H1 (cell line): ENCODE measurements around the gene KIF5C. TPM values are rescaled to one million over a fixed set of nuclear protein-coding genes. Genes with fewer than 3 reads are reported as not detected.

ENCODE experiments used
- CTCF ChIA-PET: fragments of 300-600 bp; sonication (Branson Sonifier 250); formaldehyde crosslinking; loops from one replicate; lab custom pipeline; 2021; ENCODE audit not compliant: partially characterized antibody; lab: Charles Lee
- POLR2A ChIA-PET: fragments of 300-600 bp; sonication (Branson Sonifier 250); formaldehyde crosslinking; loops from one replicate; lab custom pipeline; 2021; ENCODE audit warnings: inconsistent platforms; ENCODE audit not compliant: partially characterized antibody; lab: Charles Lee
- DNase-seq, 2 experiments: peaks; one replicate each; pipeline versions ENCODE4 v3.0.0 to v3.0.0-alpha.2; 2010 to 2022; ENCODE audit warnings: low spot score in 2 of 2, low read depth in 1 of 2, mixed read lengths in 1 of 2
- FAIRE-seq: peaks from 2 replicates; lab custom pipeline; 2011; peaks lifted over from hg19 to GRCh38; lab: Jason Lieb, UNC
- H2AFZ ChIP-seq: 2 replicates; pipeline ENCODE4 v1.8.1; 2012; ENCODE audit warnings: low read length, inconsistent platforms
- H2AK5ac ChIP-seq: 2 replicates; pipeline ENCODE4 v1.6.1; 2013; ENCODE audit warnings: low read depth, low read length
- H2BK120ac ChIP-seq: replicated peaks from 2 replicates; pipeline ENCODE3; 2013; ENCODE audit warnings: low read depth, low read length, inconsistent platforms
- H2BK12ac ChIP-seq: 2 replicates; pipeline ENCODE4 v1.6.1; 2013; ENCODE audit warnings: low read depth, low read length
- H2BK15ac ChIP-seq: 2 replicates; pipeline ENCODE4 v1.6.1; 2013; ENCODE audit warnings: low read length
- H2BK20ac ChIP-seq: 2 replicates; pipeline ENCODE4 v1.6.1; 2013; ENCODE audit warnings: low read length
- H2BK5ac ChIP-seq: 2 replicates; pipeline ENCODE4 v1.6.1; 2013; ENCODE audit warnings: low read depth, low read length
- H3K14ac ChIP-seq: 2 replicates; pipeline ENCODE4 v1.6.1; 2013; ENCODE audit warnings: inconsistent platforms; ENCODE audit not compliant: insufficient read length
- H3K18ac ChIP-seq: 2 replicates; pipeline ENCODE4 v1.6.1; 2013; ENCODE audit warnings: low read length; ENCODE audit errors: extremely low read depth
- H3K23ac ChIP-seq: 2 replicates; pipeline ENCODE4 v1.6.1; 2013; ENCODE audit warnings: inconsistent platforms; ENCODE audit not compliant: insufficient read length
- H3K23me2 ChIP-seq: 2 replicates; pipeline ENCODE4 v1.6.1; 2013; ENCODE audit warnings: low read depth, low read length
- H3K27ac ChIP-seq: 2 replicates; pipeline ENCODE4 v1.6.1; 2011; ENCODE audit warnings: low read depth, low read length, inconsistent platforms
- H3K27me3 ChIP-seq, 4 experiments: replicated peaks in 1 of 4; 1 replicate in 1 of 4; 2 replicates in 3 of 4; pipeline versions ENCODE4 v1.6.1 to v1.8.1; 2011 to 2013; ENCODE audit warnings: low read length in 3 of 4, mild to moderate bottlenecking in 3 of 4, inconsistent platforms in 2 of 4, mixed read lengths in 2 of 4, moderate library complexity in 1 of 4; ENCODE audit not compliant: control insufficient read depth in 3 of 4, insufficient read depth in 3 of 4; ENCODE audit errors: extremely low read depth in 1 of 4
- H3K36me3 ChIP-seq, 4 experiments: 2 replicates each; pipeline versions ENCODE4 v1.6.1 to v1.8.1; 2011 to 2013; ENCODE audit warnings: mild to moderate bottlenecking in 4 of 4, low read length in 3 of 4, moderate library complexity in 2 of 4, control low read depth in 1 of 4, inconsistent platforms in 1 of 4; ENCODE audit not compliant: insufficient read depth in 4 of 4, control insufficient read depth in 2 of 4
- H3K4ac ChIP-seq: replicated peaks from 2 replicates; pipeline ENCODE3; 2013; ENCODE audit warnings: low read length, low read depth, mixed read lengths, inconsistent platforms; ENCODE audit not compliant: insufficient read length
- H3K4me1 ChIP-seq, 4 experiments: replicated peaks in 1 of 4; 1 replicate in 1 of 4; 2 replicates in 3 of 4; pipeline versions ENCODE4 v1.6.1 to v1.8.1; 2011 to 2013; ENCODE audit warnings: low read length in 3 of 4, inconsistent platforms in 2 of 4, mixed read lengths in 1 of 4; ENCODE audit not compliant: insufficient read depth in 4 of 4, control insufficient read depth in 3 of 4
- H3K4me2 ChIP-seq, 2 experiments: 2 replicates each; pipeline versions ENCODE4 v1.6.1 to v1.8.1; 2011 to 2013; ENCODE audit warnings: low read depth in 2 of 2, low read length in 2 of 2, control low read depth in 1 of 2, inconsistent platforms in 1 of 2, mild to moderate bottlenecking in 1 of 2; ENCODE audit not compliant: insufficient read depth in 1 of 2
- H3K4me3 ChIP-seq, 4 experiments: fragments of 200-600, 300-600 bp in 1 of 4; sonication (generic), shearing (Covaris generic), sonication (Bioruptor Twin) in 1 of 4; 2 replicates each; pipeline versions ENCODE4 v1.5.1 to v1.8.1; 2011 to 2016; ENCODE audit warnings: low read length in 4 of 4, low read depth in 3 of 4, control low read depth in 2 of 4, inconsistent platforms in 2 of 4, mild to moderate bottlenecking in 2 of 4, mixed read lengths in 1 of 4, moderate library complexity in 1 of 4; ENCODE audit not compliant: insufficient read depth in 2 of 4; ENCODE audit errors: extremely low read depth in 1 of 4
- H3K56ac ChIP-seq: replicated peaks from 2 replicates; pipeline ENCODE3; 2013; ENCODE audit warnings: low read depth, mild to moderate bottlenecking, mixed read lengths, low read length, inconsistent platforms; ENCODE audit not compliant: insufficient read length
- H3K79me1 ChIP-seq: 2 replicates; pipeline ENCODE4 v1.6.1; 2013; ENCODE audit warnings: low read depth, low read length, control low read depth
- H3K79me2 ChIP-seq, 2 experiments: 2 replicates each; pipeline versions ENCODE4 v1.6.1 to v1.8.1; 2012 to 2013; ENCODE audit warnings: low read length in 2 of 2, mild to moderate bottlenecking in 2 of 2, inconsistent platforms in 1 of 2; ENCODE audit not compliant: insufficient read depth in 2 of 2, control insufficient read depth in 1 of 2
- H3K9ac ChIP-seq, 4 experiments: replicated peaks in 1 of 4; 1 replicate in 1 of 4; 2 replicates in 3 of 4; pipeline versions ENCODE4 v1.6.1 to v1.8.1; 2011 to 2013; ENCODE audit warnings: low read depth in 3 of 4, low read length in 3 of 4, control low read depth in 2 of 4, mild to moderate bottlenecking in 2 of 4, moderate library complexity in 2 of 4, inconsistent platforms in 1 of 4; ENCODE audit errors: extremely low read depth in 1 of 4
- H3K9me3 ChIP-seq, 2 experiments: 2 replicates each; pipeline versions ENCODE4 v1.6.1 to v1.8.1; 2012 to 2013; ENCODE audit warnings: mild to moderate bottlenecking in 2 of 2, moderate library complexity in 2 of 2, control low read depth in 1 of 2, inconsistent platforms in 1 of 2, low read depth in 1 of 2, low read length in 1 of 2, mixed read lengths in 1 of 2; ENCODE audit not compliant: insufficient read depth in 2 of 2
- H4K20me1 ChIP-seq, 2 experiments: replicated peaks in 1 of 2; 2 replicates each; pipeline versions ENCODE3 to v1.8.1; 2011 to 2013; ENCODE audit warnings: inconsistent platforms in 2 of 2, low read length in 2 of 2, mild to moderate bottlenecking in 1 of 2; ENCODE audit not compliant: insufficient read depth in 2 of 2, control insufficient read depth in 1 of 2
- H4K5ac ChIP-seq: 2 replicates; pipeline ENCODE4 v1.6.1; 2013; ENCODE audit warnings: low read length, low read depth, mixed read lengths, inconsistent platforms; ENCODE audit not compliant: insufficient read length
- H4K8ac ChIP-seq: 2 replicates; pipeline ENCODE4 v1.8.0; 2013; ENCODE audit warnings: mild to moderate bottlenecking, moderate library complexity, low read length, inconsistent platforms; ENCODE audit not compliant: insufficient read depth; ENCODE audit errors: extremely low read depth
- H4K91ac ChIP-seq: replicated peaks from 2 replicates; pipeline ENCODE3; 2013; ENCODE audit warnings: low read length, mixed read lengths, inconsistent platforms; ENCODE audit not compliant: insufficient read length
- ASH2L ChIP-seq: fragments of 200-600, 300-600 bp; sonication (generic); IDR thresholded peaks from one replicate; pipeline ENCODE4 v1.7.1; 2017; ENCODE audit warnings: low read length
- CTBP2 ChIP-seq: IDR thresholded peaks from 2 replicates; pipeline ENCODE4 v1.7.0; 2011; ENCODE audit warnings: borderline replicate concordance, mild to moderate bottlenecking, moderate library complexity, mixed read lengths, low read length; ENCODE audit not compliant: insufficient read depth, insufficient read length
- CTCF ChIP-seq, 3 experiments: IDR thresholded peaks; 1 replicate in 2 of 3; 2 replicates in 1 of 3; pipeline versions ENCODE4 v1.5.1 to v1.6.1; 2011; ENCODE audit warnings: low read length in 3 of 3, mild to moderate bottlenecking in 3 of 3, inconsistent platforms in 2 of 3, low read depth in 1 of 3, moderate library complexity in 1 of 3; ENCODE audit not compliant: insufficient read depth in 1 of 3; ENCODE audit errors: control extremely low read depth in 1 of 3
- EP300 ChIP-seq, 2 experiments: IDR thresholded peaks; 1 replicate in 1 of 2; 2 replicates in 1 of 2; pipeline ENCODE4 v1.6.1; 2011 to 2012; ENCODE audit warnings: low read depth in 2 of 2, low read length in 2 of 2, mild to moderate bottlenecking in 2 of 2, borderline replicate concordance in 1 of 2, inconsistent platforms in 1 of 2, moderate library complexity in 1 of 2
- GTF2F1 ChIP-seq: IDR thresholded peaks from 2 replicates; pipeline ENCODE4 v1.6.1; 2012; ENCODE audit warnings: low read depth, low read length, improper control_type of control experiment, borderline replicate concordance
- POLR2A ChIP-seq, 2 experiments: IDR thresholded peaks; 1 replicate in 1 of 2; 2 replicates in 1 of 2; pipeline ENCODE4 v1.6.1; 2011; ENCODE audit warnings: low read depth in 2 of 2, low read length in 2 of 2, mild to moderate bottlenecking in 2 of 2; ENCODE audit errors: control extremely low read depth in 1 of 2
- POLR2AphosphoS5 ChIP-seq: IDR thresholded peaks from 2 replicates; pipeline ENCODE4 v1.6.1; 2011; ENCODE audit warnings: low read depth, low read length
- SAP30 ChIP-seq: fragments of 300-600 bp; sonication (generic); IDR thresholded peaks from 2 replicates; pipeline ENCODE4 v1.7.1; 2012; ENCODE audit warnings: low read length, moderate library complexity, mild to moderate bottlenecking, inconsistent platforms; ENCODE audit not compliant: insufficient read depth, insufficient replicate concordance
- TAF7 ChIP-seq: optimal IDR thresholded peaks from 2 replicates; pipeline ENCODE3; 2011; ENCODE audit warnings: low read depth, mild to moderate bottlenecking, inconsistent platforms, low read length, moderate library complexity, borderline replicate concordance
- WGBS, 2 experiments: shearing (Covaris generic) in 1 of 2; methylation state at CpG; one replicate each; pipeline versions ENCODE4 v1.1.6 to v1.1.7; 2013 to 2015; ENCODE audit warnings: low lambda C conversion rate in 2 of 2, mixed read lengths in 2 of 2, inconsistent platforms in 1 of 2, low coverage in 1 of 2, missing lambda C conversion rate in 1 of 2; ENCODE audit not compliant: insufficient replicate concordance in 2 of 2, insufficient coverage in 1 of 2, insufficient read length in 1 of 2; ENCODE audit errors: extremely low coverage in 1 of 2, missing lambda C conversion rate in 1 of 2; 5-methylcytosine and 5-hydroxymethylcytosine counted together
- polyA plus RNA-seq, 7 experiments: library from polyadenylated mRNA; depleted of rRNA in 3 of 7; stranded (reverse) in 5 of 7; unstranded in 2 of 7; fragments of >200 nt in 5 of 7; fragments of 200-250 nt in 2 of 7; gene quantifications; 1 replicate in 5 of 7; 2 replicates in 1 of 7; 4 replicates in 1 of 7; pipeline versions ENCODE4 v1.2.1 to v1.2.3, GENCODE V29; 2011 to 2013; ENCODE audit warnings: missing spikeins in 2 of 7, mixed read lengths in 2 of 7
- total RNA-seq: library from RNA; stranded (reverse); fragmentation: NEBNext Ultra II Directional; extraction: Animal tissue kit (Norgen Biotek cat#: 25700); gene quantifications from 2 replicates; pipeline ENCODE4 v1.2.1, GENCODE V29; 2021

KIF5C gene
- total and polyA plus RNA-seq, 2 of the 8 experiments (the other 6 are each of a cell fraction or from before 2014, with no cell fraction given) = 16.3 to 66.4 TPM

- Histone ChIP-seq H2BK12ac (no peak overlapping the region), H3K27ac (no peak overlapping the region), H3K14ac (no peak overlapping the region), H4K20me1 (peaks cover 2 to 4% of the 10 kb centered on the region in 2 experiments), H2BK20ac (no peak overlapping the region), H3K23ac (no peak overlapping the region), H3K9me3 (no peaks in the 10 kb centered on the region), H3K36me3 (no peaks in the 10 kb centered on the region), H3K4me2 (no peak overlapping the region), H2BK120ac (no peak overlapping the region), H3K9ac (no peak overlapping the region), H3K79me1 (no peaks in the 10 kb centered on the region), H3K4ac (no peak overlapping the region), H3K27me3 (peaks cover 0 to 25% (median 16%) of the 10 kb centered on the region in 4 experiments; a peak in 6 of 7 replicates), H3K79me2 (no peaks in the 10 kb centered on the region), H2AFZ (no peak overlapping the region), H2BK5ac (no peak overlapping the region), H3K4me1 (peaks cover 2 to 5% (median 3%) of the 10 kb centered on the region in 4 experiments; a peak in 5 of 7 replicates), H3K23me2 (peaks cover 8% of the 10 kb centered on the region; the same call in 1 of the 2 replicates), H4K5ac (no peak overlapping the region), H3K4me3 (no peak overlapping the region), H2AK5ac (no peak overlapping the region), H4K8ac (no peak overlapping the region), H3K18ac (no peak overlapping the region), H3K56ac (no peak overlapping the region), H4K91ac (no peak overlapping the region), H2BK15ac (0 out of 2 replicates have a peak overlapping the region, but pooled peaks have one; percentile 8)
- ChIA-PET POLR2A (no interaction called here), CTCF (interaction anchor here (0.7 to 22.0 kb wide), 11 partner anchors 12 to 459 kb away, joined by 3 to 277 read pairs (median 5); no protein-coding TSS in a partner anchor)
- FAIRE-seq = no peak
- no peak for DNase-seq
- 91% methylated on average over 4 of the region's 4 CpGs; no CpG with 5 or more reads in 1 of the 2 experiments for WGBS, 2 experiments
- TF ChIP-seq CTBP2 = no peak
- no peak for TF ChIP-seq GTF2F1
- no peak for TF ChIP-seq TAF7
- no peak for TF ChIP-seq EP300 (IDR thresholded peaks at IDR 0.05; ENCODE audit: borderline replicate concordance in 1 of 2, low read depth in 2 of 2, low read length in 2 of 2)
- TF ChIP-seq ASH2L = no peak
- TF ChIP-seq POLR2A (IDR thresholded peaks at IDR 0.05; ENCODE audit: control extremely low read depth in 1 of 2, low read depth in 2 of 2, low read length in 2 of 2) = no peak
- TF ChIP-seq POLR2AphosphoS5 = no peak
- no peak for TF ChIP-seq SAP30
- TF ChIP-seq CTCF (IDR thresholded peaks at IDR 0.05; ENCODE audit: control extremely low read depth in 1 of 3, insufficient read depth in 1 of 3, low read depth in 1 of 3, low read length in 3 of 3) = no peak
Measured at GRCh38 chr2:149036507-149037293, 161.7 kb downstream of the KIF5C start.
